Measurements from ENCODE around the gene ITSN2. TPM values are rescaled to one million over a fixed set of nuclear protein-coding genes. Genes with fewer than 3 reads are reported as not detected.

The ITSN2 gene
- total and polyA plus RNA-seq, 2 of the 8 experiments (the other 6 are each of a cell fraction or from before 2014, with no cell fraction given), result 9.3 to 17.0 TPM

DNA sequence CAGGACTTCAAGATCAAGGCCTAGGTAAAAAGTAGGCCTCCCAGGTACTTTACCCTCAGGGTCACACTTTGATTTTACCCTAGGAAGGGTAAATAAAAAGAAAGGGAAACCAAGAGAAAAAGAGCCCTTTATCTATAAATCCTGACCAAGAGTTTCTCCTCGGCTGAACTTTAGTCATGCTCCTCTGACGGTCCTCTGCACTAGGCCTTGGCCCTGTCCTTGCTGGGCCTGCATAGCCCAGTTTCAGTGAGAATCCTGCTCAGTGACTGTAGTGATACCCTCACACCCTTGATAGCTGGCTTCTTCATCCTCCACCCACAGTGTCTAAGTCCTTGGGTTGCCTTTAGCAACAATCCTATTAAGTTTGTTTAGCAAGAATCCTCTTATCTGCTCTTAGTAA, 20.5 kb upstream of the ITSN2 start (continued):
- no peak for TF ChIP-seq SIN3A (conservative IDR thresholded peaks at IDR 0.05 in 1 of 2, IDR thresholded peaks at IDR 0.05 in 1 of 2; ENCODE audit: low read depth in 1 of 2, low read length in 2 of 2)
- no peak for TF ChIP-seq RBBP5 (IDR thresholded peaks at IDR 0.05; ENCODE audit: borderline replicate concordance, low read depth, low read length)
- TF ChIP-seq NANOG (IDR thresholded peaks at IDR 0.05; ENCODE audit: insufficient read depth, low read depth, low read length, poor library complexity, severe bottlenecking), result no peak
- no peak for TF ChIP-seq EP300 (IDR thresholded peaks at IDR 0.05; ENCODE audit: borderline replicate concordance in 1 of 2, low read depth in 2 of 2, low read length in 2 of 2)
- no peak for TF ChIP-seq RXRA (IDR thresholded peaks at IDR 0.05; ENCODE audit: insufficient read depth, low read depth, low read length)
- TF ChIP-seq POLR2AphosphoS5 (IDR thresholded peaks at IDR 0.05; ENCODE audit: low read depth, low read length), result no peak
- TF ChIP-seq CHD1 (IDR thresholded peaks at IDR 0.05; ENCODE audit: low read depth, low read length), result no peak
- no peak for TF ChIP-seq HDAC6 (IDR thresholded peaks at IDR 0.05; ENCODE audit: low read depth, low read length)
- TF ChIP-seq YY1 (IDR thresholded peaks at IDR 0.05; ENCODE audit: low read depth, low read length), result no peak
- no peak for TF ChIP-seq TAF7 (optimal IDR thresholded peaks at IDR 0.05; ENCODE audit: borderline replicate concordance, low read depth, low read length)

Data from H1 (cell line).